ENCODE measurements around the gene AP4B1.
"Not testable (repeated sequence)": the region's sequence is repeated elsewhere in the genome, so short reads cannot be mapped to it uniquely, and the experiment has no call there.

AP4B1 gene

GRCh38 chr1:113904674-113905434, at the start of gene AP4B1, which contains the start of gene DCLRE1B:
Gene AP4B1 (minus strand): TSS chr1:113904799. CDS start chr1:113904717, 82 bp downstream.
Gene DCLRE1B (plus strand): TSS chr1:113905326. CDS start chr1:113905587, 261 bp downstream.
- DNase-seq (ENCODE audit: low read depth) = peak; percentile 100

DNA sequence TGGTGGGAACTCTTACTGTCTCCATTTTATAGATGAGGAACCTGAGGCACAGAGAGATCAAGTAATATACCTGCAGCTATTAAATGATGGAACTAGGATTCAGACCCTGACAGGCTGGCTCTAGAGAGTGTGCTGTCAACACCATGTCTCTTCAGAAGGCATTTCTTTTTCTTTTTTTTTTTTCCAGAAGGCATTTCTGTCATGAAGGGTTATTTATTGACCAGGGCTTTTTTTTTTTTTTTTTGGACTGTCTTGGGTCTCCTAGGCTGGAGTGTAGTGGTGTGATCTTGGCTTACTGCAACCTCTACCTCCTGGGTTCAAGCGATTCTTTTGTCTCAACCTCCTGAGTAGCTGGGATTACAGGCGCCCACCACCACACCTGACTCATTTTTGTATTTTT, 47.1 kb upstream of the AP4B1 start:
- DNase-seq (ENCODE audit: low read depth) = no peak

GRCh38 chr1:113950908-113951307, 46.3 kb upstream of the AP4B1 start:
- DNase-seq (ENCODE audit: low read depth) = no peak

- no peak for DNase-seq (ENCODE audit: low read depth)
These were observed 44.4 kb upstream of the AP4B1 start for GRCh38 chr1:113949007-113949406.

- DNase-seq (ENCODE audit: low read depth) = not testable (repeated sequence)
These were observed 43.6 kb upstream of the AP4B1 start for GRCh38 chr1:113948151-113948550.

- DNase-seq (ENCODE audit: low read depth) = peak; percentile 5
These were observed 42.9 kb upstream of the AP4B1 start for GRCh38 chr1:113947388-113948107.

DNA sequence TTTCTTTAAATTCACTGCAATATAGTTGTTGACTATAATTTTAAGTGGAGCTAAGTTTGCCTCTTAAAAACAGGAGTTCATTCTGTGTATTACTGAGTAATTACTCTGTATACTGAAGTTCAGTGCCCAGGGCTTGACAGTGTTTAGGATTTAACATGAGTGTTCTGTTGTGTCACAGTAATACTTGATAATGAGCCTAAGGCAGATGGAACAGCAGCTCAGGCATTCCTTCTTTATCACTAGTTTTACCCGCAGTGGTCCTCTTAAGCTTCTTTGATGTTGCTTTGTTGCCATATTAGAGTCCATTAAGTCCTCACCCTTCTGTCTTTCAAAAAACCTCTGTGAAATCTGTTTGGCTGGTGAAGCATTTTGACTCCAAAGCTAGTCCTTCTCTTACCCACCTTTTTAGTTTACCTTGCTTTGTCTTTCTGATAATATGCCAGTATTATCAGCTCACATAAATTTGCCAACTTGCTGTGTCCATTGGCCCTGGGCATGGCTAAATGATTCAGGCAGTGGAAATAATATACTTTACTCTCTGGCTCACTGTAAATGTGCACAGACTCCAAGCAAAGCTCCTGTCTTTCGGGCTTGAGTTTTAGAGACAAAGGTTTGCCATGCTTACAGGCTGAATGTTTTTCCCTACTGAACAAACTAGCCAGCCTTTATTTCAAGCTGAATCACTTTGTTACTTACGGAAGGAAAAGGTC, 42.2 kb upstream of the AP4B1 start:
- peak; percentile 64 for DNase-seq (ENCODE audit: low read depth)

DNA sequence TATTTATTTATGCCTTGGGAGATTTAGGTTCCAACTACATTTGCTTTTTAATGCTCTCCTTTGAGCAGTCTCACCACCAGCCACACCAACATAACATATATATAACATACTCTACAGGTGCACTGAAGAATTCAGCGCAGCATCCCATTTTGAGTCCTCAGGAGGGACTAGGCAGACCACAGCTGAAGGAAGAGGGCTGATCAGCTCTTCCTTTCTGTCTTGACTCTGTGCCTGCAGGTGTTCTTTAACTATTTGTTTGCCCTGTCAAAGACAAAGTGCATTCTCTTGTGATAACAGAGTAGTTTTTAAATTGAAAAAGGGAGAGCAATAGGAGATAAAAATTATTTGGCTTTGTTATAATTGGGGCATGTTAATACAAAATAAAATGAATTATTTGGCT, 41.5 kb upstream of the AP4B1 start:
- no peak for DNase-seq (ENCODE audit: low read depth)

- no peak for DNase-seq (ENCODE audit: low read depth)
These were observed 40.7 kb upstream of the AP4B1 start for GRCh38 chr1:113945329-113945728.

- peak; percentile 87 for DNase-seq (ENCODE audit: low read depth)
These were observed 38.6 kb upstream of the AP4B1 start for GRCh38 chr1:113943028-113943811.

GRCh38 chr1:113942527-113942926, 37.9 kb upstream of the AP4B1 start:
- no peak for DNase-seq (ENCODE audit: low read depth)

GRCh38 chr1:113941245-113941559, 36.6 kb upstream of the AP4B1 start:
- DNase-seq (ENCODE audit: low read depth) = no peak

DNA sequence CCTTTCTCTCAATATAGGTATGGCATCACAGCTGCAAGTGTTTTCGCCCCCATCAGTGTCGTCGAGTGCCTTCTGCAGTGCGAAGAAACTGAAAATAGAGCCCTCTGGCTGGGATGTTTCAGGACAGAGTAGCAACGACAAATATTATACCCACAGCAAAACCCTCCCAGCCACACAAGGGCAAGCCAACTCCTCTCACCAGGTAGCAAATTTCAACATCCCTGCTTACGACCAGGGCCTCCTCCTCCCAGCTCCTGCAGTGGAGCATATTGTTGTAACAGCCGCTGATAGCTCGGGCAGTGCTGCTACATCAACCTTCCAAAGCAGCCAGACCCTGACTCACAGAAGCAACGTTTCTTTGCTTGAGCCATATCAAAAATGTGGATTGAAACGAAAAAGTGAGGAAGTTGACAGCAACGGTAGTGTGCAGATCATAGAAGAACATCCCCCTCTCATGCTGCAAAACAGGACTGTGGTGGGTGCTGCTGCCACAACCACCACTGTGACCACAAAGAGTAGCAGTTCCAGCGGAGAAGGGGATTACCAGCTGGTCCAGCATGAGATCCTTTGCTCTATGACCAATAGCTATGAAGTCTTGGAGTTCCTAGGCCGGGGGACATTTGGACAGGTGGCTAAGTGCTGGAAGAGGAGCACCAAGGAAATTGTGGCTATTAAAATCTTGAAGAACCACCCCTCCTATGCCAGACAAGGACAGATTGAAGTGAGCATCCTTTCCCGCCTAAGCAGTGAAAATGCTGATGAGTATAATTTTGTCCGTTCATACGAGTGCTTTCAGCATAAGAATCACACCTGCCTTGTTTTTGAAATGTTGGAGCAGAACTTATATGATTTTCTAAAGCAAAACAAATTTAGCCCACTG, 36.0 kb upstream of the AP4B1 start:
- peak; percentile 49 for DNase-seq (ENCODE audit: low read depth)

GRCh38 chr1:113938192-113938591, 33.6 kb upstream of the AP4B1 start:
- no peak for DNase-seq (ENCODE audit: low read depth)

- DNase-seq (ENCODE audit: low read depth) = peak; percentile 16
These were observed 32.5 kb upstream of the AP4B1 start for GRCh38 chr1:113937146-113937545.

DNA sequence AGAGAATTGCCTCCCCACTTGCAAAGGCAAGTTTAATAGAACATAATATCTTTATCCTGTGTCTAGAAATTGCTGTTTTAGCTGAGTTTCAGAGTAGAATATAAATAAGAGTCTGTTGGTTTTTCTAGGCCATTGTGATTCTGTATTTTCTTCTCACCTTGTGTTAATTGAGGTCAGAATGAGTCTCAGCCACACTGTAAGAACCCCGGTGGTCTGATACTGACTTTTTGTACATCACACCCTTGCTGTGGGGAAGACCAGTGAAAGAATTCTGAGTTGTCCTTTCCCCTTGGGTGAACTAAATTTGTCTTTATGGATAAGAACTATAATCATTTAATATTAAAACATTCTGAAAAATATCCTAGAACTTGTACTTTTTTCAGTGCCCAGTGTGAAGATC, 31.4 kb upstream of the AP4B1 start:
- DNase-seq (ENCODE audit: low read depth) = no peak

DNA sequence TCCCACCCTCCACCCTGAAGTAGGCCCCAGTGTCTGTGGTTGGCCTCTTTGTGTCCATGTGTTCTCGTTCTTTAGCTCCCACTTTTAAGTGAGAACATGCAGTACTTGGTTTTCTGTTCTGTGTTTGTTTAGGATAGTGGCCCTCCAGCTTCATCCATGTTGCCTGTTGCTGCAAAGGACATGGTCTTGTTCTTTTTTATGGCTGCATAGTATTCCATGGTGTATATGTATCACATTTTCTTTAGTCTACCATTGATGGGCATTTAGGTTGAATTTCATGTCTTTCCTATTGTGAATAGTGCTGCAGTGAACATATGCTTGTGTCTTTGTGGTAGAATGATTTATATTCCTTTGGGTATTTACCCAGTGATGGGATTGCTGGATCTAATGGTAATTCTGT, 30.6 kb upstream of the AP4B1 start:
- no peak for DNase-seq (ENCODE audit: low read depth)

- no peak for DNase-seq (ENCODE audit: low read depth)
These were observed 30.0 kb upstream of the AP4B1 start for GRCh38 chr1:113934511-113935055.

DNA sequence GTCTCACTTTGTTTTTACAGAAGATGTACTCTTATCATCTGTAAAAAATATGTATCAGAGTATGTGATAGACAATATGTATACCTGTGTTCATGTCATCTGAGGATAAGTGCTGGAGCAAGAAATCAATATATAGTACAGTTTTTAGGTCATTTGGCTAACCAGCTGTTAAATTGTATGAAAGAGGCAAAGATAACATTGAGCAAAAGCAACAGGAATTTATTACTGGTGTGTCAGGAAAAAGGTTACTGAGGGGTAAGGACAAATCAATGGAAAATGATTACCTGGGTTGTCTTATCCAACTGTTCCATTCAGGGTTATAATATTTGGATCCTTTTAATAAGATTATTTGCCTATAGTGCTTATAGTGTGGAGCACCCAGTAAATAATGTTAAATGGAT, 29.4 kb upstream of the AP4B1 start:
- no peak for DNase-seq (ENCODE audit: low read depth)

DNA sequence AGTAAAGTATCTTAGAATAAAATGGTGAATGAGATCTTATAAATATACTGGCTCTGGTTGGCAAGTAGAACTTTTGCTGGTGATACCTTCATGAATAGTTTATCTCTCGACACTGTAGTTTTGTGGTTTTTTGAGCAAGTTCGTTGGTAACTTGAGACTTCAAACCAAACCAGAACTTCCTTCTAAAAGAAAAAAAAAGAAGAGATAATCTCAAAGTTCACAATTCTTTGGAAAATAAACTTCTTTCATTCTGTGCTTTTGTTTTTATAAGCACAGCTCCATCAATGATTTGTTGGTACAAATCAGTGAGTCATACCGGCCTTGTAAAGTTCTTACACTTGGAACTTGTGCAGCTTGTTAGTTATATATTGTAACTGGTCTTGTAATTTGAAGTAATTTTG, 26.9 kb upstream of the AP4B1 start:
- DNase-seq (ENCODE audit: low read depth) = peak; percentile 67

Data from amniotic epithelial cell (primary cell).